GM12891 (cell line): ENCODE data around the gene RPS6KA4.

Source experiments
- DNase-seq: peaks from one replicate; pipeline ENCODE4 v3.0.0; 2011; ENCODE audit warnings: low spot score; ENCODE audit not compliant: insufficient read length
- FAIRE-seq: peaks from 2 replicates; lab custom pipeline; 2011; peaks lifted over from hg19 to GRCh38; lab: Jason Lieb, UNC
- PAX5 ChIP-seq: IDR thresholded peaks from 2 replicates; pipeline ENCODE4 v1.6.1; 2011; ENCODE audit warnings: low read length, moderate library complexity, mild to moderate bottlenecking; ENCODE audit not compliant: insufficient read depth, severe bottlenecking
- POLR2A ChIP-seq: IDR thresholded peaks from 2 replicates; pipeline ENCODE4 v1.6.1; 2011; ENCODE audit warnings: low read depth, low read length, control low read depth
- POLR2AphosphoS5 ChIP-seq: IDR thresholded peaks from 2 replicates; pipeline ENCODE4 v1.6.1; 2011; ENCODE audit warnings: low read depth, low read length, control low read depth
- POU2F2 ChIP-seq: IDR thresholded peaks from 2 replicates; pipeline ENCODE4 v1.6.1; 2011; ENCODE audit warnings: low read depth, mild to moderate bottlenecking, control low read depth, low read length, moderate library complexity
- SPI1 ChIP-seq: IDR thresholded peaks from 2 replicates; pipeline ENCODE4 v1.6.1; 2011; ENCODE audit warnings: low read depth, low read length, control low read depth
- TAF1 ChIP-seq: IDR thresholded peaks from 2 replicates; pipeline ENCODE4 v1.6.1; 2011; ENCODE audit warnings: low read depth, low read length, control low read depth

Gene RPS6KA4

GRCh38 chr11:64367931-64368672 is 9.1 kb downstream of the RPS6KA4 start:
- TF ChIP-seq POLR2AphosphoS5 (no peak), PAX5 (no peak), POLR2A (no peak), SPI1 (no peak), POU2F2 (no peak), TAF1 (no peak)
- no peak for FAIRE-seq
- DNase-seq, result no peak

GRCh38 chr11:64368673-64369074 is 9.7 kb downstream of the RPS6KA4 start:
- no peak for TF ChIP-seq TAF1
- no peak for TF ChIP-seq POLR2A
- TF ChIP-seq PAX5, result no peak
- no peak for TF ChIP-seq POLR2AphosphoS5
- no peak for TF ChIP-seq SPI1
- TF ChIP-seq POU2F2, result no peak
- FAIRE-seq (no peak), DNase-seq (no peak)

- TF ChIP-seq POLR2AphosphoS5 (no peak), POLR2A (no peak), SPI1 (no peak), POU2F2 (no peak), TAF1 (no peak), PAX5 (no peak)
- FAIRE-seq, result no peak
- DNase-seq, result no peak
Observed at GRCh38 chr11:64369440-64370421, 10.8 kb downstream of the RPS6KA4 start.

GRCh38 chr11:64371201-64371600 is 12.2 kb downstream of the RPS6KA4 start:
- FAIRE-seq (no peak), DNase-seq (no peak)
- TF ChIP-seq TAF1, result no peak
- no peak for TF ChIP-seq POLR2AphosphoS5
- TF ChIP-seq SPI1, result no peak
- no peak for TF ChIP-seq PAX5
- TF ChIP-seq POU2F2, result no peak
- no peak for TF ChIP-seq POLR2A

GRCh38 chr11:64372021-64372420 is 13.1 kb downstream of the RPS6KA4 start:
- TF ChIP-seq POU2F2 (no peak), TAF1 (no peak), PAX5 (no peak), POLR2AphosphoS5 (no peak), POLR2A (no peak), SPI1 (no peak)
- DNase-seq, result no peak
- FAIRE-seq, result no peak

- FAIRE-seq (peak; percentile 13), DNase-seq (no peak)
- TF ChIP-seq TAF1 (no peak), POLR2AphosphoS5 (no peak), POU2F2 (no peak), POLR2A (no peak), PAX5 (no peak), SPI1 (no peak)
Observed at GRCh38 chr11:64372802-64373597, 14.0 kb downstream of the RPS6KA4 start.

GRCh38 chr11:64373598-64373974 is 14.6 kb downstream of the RPS6KA4 start:
- TF ChIP-seq SPI1 (peak; percentile 66), PAX5 (no peak)
- no peak for FAIRE-seq
- no peak for DNase-seq

- TF ChIP-seq PAX5 (no peak), SPI1 (no peak), TAF1 (no peak), POLR2A (no peak), POLR2AphosphoS5 (no peak)
- FAIRE-seq, result no peak
- no peak for DNase-seq
Observed at GRCh38 chr11:64376071-64376470, 17.1 kb downstream of the RPS6KA4 start.

DNA sequence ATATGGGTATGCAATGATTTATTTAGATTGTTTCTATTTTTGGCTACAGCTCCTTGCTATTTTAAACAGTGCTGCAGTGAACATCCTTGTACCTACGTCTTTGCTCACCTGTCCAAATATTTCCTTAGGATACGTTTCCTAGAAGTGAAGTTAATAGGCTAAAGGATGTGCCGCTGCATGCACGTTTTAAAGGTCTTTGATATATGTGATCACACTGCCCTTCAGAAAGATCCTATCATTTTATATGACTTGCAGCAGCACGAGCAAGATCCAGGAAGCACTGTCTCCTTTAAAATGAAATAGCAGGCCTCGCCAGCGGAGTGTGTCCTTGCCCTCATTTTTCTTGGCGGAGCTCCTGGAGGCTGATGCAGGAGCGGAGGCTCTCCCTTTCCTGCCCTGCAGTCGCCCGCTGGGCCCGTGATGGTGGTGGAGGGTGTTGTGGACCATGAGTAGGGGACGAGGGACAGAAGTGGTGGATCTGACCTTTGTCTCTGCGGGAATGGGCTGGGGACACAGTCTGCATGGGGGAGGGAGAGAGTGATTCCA is 19.4 kb downstream of the RPS6KA4 start:
- no peak for DNase-seq
- no peak for FAIRE-seq
- no peak for TF ChIP-seq SPI1
- TF ChIP-seq POLR2A, result no peak
- no peak for TF ChIP-seq POLR2AphosphoS5
- TF ChIP-seq PAX5, result no peak
- no peak for TF ChIP-seq TAF1
- no peak for TF ChIP-seq POU2F2
